Measurements from ENCODE around the gene C9orf50.

C9orf50 gene

DNA sequence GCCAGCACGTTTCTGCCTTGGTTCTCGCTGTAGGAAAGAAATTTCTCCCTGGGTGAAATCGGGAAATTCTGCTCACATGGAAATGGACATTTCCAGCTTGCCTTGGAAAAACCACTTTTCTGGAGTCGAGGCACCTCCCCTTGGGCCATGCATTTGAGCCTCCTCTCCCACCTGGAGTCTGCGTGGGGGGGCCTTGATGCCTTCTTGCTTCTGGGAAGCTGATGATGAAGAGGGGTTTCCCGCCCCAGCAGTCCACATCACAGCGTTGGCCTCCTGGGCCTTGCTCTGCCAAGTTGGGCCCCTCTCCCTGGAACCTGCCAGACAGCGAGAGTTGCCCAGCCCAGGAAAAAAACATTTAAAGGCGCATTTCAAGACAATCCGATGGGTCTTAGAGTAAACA is 22.8 kb upstream of the C9orf50 start:
- no peak for DNase-seq (ENCODE audit: low read depth)
- TF ChIP-seq POLR2A (IDR thresholded peaks at IDR 0.05; ENCODE audit: extremely low read depth, insufficient read length) (no peak), MYC (IDR thresholded peaks at IDR 0.05; ENCODE audit: low read depth, low read length) (no peak)
- TF ChIP-seq, protein P1, sequence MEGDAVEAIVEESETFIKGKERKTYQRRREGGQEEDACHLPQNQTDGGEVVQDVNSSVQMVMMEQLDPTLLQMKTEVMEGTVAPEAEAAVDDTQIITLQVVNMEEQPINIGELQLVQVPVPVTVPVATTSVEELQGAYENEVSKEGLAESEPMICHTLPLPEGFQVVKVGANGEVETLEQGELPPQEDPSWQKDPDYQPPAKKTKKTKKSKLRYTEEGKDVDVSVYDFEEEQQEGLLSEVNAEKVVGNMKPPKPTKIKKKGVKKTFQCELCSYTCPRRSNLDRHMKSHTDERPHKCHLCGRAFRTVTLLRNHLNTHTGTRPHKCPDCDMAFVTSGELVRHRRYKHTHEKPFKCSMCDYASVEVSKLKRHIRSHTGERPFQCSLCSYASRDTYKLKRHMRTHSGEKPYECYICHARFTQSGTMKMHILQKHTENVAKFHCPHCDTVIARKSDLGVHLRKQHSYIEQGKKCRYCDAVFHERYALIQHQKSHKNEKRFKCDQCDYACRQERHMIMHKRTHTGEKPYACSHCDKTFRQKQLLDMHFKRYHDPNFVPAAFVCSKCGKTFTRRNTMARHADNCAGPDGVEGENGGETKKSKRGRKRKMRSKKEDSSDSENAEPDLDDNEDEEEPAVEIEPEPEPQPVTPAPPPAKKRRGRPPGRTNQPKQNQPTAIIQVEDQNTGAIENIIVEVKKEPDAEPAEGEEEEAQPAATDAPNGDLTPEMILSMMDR (IDR thresholded peaks at IDR 0.05; ENCODE audit: low read depth, low read length): no peak
- TF ChIP-seq, protein P2, sequence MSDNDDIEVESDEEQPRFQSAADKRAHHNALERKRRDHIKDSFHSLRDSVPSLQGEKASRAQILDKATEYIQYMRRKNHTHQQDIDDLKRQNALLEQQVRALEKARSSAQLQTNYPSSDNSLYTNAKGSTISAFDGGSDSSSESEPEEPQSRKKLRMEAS (IDR thresholded peaks at IDR 0.05; ENCODE audit: low read depth, low read length): no peak
- no peak overlapping the region for H3K4me3 ChIP-seq (ENCODE audit: low read depth, low read length)

DNA sequence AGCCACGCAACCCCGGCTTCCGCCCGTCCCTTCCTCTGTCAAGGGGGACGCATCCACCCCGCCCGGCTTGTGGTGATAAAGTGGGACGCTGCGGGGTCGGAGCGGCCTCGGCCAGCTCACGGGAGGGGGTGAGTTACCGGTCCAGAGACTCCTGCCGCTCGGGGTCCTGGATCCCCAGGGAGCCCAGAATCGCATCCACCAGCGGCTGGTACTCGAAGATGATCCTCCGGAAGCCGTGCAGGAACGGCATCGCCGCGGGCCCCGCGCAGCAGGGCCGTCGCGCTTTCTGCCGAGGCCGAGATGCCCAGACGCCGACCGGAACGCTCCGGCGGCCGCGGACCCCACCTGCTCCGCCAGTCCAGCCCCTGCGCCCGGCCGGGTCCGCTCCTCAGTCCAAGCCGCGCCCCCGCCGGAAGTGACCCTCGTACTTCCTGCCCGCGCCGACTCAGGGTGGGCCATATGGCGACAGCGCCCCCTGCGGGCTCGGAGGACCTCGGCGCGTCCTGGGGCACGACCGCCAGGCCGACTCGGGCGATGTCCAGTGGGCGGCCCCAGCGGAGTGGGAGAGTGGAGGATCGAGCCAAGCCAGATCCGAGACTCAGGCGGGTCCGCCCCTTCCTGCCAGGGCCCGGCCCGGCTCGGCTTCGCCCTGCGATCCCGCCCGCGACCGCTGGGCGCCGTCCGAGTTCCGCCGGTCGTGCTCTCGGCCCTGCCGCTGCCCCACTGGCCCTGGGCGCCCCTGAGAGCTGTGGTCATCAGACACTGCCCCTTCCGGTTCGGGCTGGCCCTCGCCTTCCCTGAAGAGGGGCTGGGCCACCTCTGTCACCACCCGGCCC is 21.1 kb upstream of the C9orf50 start, which contains the start of gene ASB6:
ASB6 (minus strand) TSS at position 402 of the 836 bp plus-strand sequence; CDS start at position 250, 152 bp downstream.
- peak within 1 kb of the TSS; percentile 75 for H3K4me3 ChIP-seq (ENCODE audit: low read depth, low read length)
- TF ChIP-seq, protein P2 (IDR thresholded peaks at IDR 0.05; ENCODE audit: low read depth, low read length): peak; percentile 44
- peak; percentile 54 for TF ChIP-seq POLR2A (IDR thresholded peaks at IDR 0.05; ENCODE audit: extremely low read depth, insufficient read length)
- TF ChIP-seq, protein P1 (IDR thresholded peaks at IDR 0.05; ENCODE audit: low read depth, low read length): peak; percentile 67
- TF ChIP-seq MYC (IDR thresholded peaks at IDR 0.05; ENCODE audit: low read depth, low read length): peak; percentile 62; the same call in 1 of the 2 replicates
- DNase-seq (ENCODE audit: low read depth): peak; percentile 96

DNA sequence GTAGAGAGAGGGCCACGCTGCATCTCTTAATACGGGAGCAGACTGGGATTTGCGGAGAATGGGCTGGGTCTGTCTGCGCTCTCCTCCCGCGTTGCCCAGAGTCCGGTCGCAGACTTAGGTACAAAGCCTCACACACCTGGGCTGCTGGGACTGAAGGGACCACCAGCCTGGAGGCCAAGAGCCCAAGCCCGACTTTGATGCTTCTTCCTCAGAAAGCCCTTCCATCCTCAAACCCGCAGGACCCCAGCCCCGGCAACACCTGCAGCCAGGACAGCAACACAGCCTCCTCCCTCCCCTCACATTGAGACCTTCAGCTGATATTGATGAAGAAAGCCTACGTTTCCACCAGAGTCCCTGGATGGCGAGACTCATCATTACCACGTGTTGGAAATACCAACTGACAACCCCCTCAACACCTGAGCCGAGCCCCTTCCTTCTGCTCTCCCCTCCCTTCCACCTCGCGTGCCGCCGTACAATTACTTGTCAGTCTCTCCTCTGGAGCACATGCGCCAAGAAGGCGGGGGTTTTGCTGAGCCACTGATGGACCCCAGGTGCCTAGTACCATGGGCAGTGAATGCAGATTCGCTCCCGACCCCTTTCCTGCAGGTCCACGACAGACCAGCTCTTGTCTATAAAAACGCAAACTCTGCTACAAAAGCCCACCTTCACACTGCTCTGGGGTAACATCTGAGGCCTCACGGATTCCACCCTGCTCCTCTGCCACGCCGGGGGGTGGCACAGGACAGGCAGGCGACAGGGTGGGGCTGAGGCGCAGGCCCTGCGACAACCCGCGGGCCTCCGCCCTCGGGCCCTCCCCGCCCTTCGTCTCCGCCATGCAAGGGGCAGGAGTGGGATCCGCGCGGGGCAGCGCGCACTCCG is 20.2 kb upstream of the C9orf50 start:
- TF ChIP-seq, protein P1 (IDR thresholded peaks at IDR 0.05; ENCODE audit: low read depth, low read length): no peak
- TF ChIP-seq, protein P2 (IDR thresholded peaks at IDR 0.05; ENCODE audit: low read depth, low read length): peak; percentile 32; the same call in 1 of the 2 replicates
- H3K4me3 ChIP-seq (ENCODE audit: low read depth, low read length): peak overlapping the region; percentile 75
- DNase-seq (ENCODE audit: low read depth): no peak

DNA sequence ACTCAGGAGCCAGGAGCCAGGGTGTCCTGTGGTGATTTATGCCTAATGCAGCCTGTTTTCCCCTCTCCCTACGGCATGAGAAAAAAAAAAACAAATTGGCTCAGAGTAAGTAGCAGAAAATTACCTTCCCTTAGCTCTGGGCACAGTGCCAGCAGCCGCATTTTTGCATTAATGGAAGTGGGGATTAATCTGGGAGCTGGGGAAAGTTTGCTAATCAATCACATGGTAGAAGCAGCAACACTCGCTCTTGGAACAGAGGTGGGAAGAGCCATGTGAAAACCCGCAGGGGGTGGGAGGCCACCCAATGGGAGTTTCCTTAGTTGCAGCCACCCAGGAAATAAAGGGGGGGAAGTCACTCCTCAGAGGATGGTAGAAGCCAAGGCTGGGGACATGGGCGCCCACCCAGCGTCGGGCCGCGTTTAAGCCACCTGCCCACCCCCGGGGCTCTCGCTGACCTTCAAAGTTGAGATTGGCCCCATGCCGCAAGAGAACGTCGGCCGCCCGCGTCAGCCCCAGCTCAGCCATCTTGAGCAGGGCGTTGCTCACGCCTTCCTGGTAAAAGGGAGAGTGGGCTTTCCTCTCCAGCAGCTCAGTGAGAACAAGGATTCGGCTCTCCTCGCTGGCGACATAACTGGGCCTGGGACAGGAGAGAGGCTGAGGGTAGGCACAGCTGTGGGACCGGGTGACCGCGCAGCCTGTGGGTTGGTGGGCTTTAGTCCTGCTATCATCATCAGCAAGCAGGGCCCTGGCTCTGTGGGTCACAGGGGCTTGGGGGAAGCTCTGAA is 19.4 kb upstream of the C9orf50 start:
- H3K4me3 ChIP-seq (ENCODE audit: low read depth, low read length): peak overlapping the region; percentile 75
- DNase-seq (ENCODE audit: low read depth): no peak
- TF ChIP-seq, protein P1 (IDR thresholded peaks at IDR 0.05; ENCODE audit: low read depth, low read length): no peak
- TF ChIP-seq POLR2A (IDR thresholded peaks at IDR 0.05; ENCODE audit: extremely low read depth, insufficient read length): no peak
- TF ChIP-seq MYC (IDR thresholded peaks at IDR 0.05; ENCODE audit: low read depth, low read length): no peak
- TF ChIP-seq, protein P2 (IDR thresholded peaks at IDR 0.05; ENCODE audit: low read depth, low read length): no peak

DNA sequence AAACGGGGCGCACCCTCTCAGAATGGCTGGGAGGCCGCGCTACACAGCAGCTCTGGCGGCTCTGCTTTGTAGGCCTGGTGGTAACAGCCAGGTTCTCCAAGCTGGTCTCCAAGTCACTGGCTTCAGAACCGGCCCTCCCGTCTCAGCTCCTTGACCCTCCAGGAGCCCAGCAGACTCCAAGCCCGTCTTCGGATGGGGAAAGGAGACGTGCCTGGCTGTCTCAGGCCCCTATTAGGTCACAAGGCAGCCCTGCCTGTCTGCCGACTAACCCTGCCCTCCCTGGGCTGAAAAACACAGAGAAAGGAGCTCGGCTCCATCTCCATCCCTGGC is 18.8 kb upstream of the C9orf50 start:
- no peak overlapping the region for H3K4me3 ChIP-seq (ENCODE audit: low read depth, low read length)
- TF ChIP-seq, protein P1 (IDR thresholded peaks at IDR 0.05; ENCODE audit: low read depth, low read length): no peak
- no peak for TF ChIP-seq POLR2A (IDR thresholded peaks at IDR 0.05; ENCODE audit: extremely low read depth, insufficient read length)
- TF ChIP-seq MYC (IDR thresholded peaks at IDR 0.05; ENCODE audit: low read depth, low read length): no peak
- TF ChIP-seq, protein P2 (IDR thresholded peaks at IDR 0.05; ENCODE audit: low read depth, low read length): no peak
- DNase-seq (ENCODE audit: low read depth): no peak

All from NB4 (cell line).